H1 (cell line): ENCODE data around the gene MARCHF10. TPM values are rescaled to one million over a fixed set of nuclear protein-coding genes. Genes with fewer than 3 reads are reported as not detected.

Experiments
- CTCF ChIA-PET: fragments of 300-600 bp; sonication (Branson Sonifier 250); formaldehyde crosslinking; loops from one replicate; lab custom pipeline; 2021; ENCODE audit not compliant: partially characterized antibody; lab: Charles Lee
- POLR2A ChIA-PET: fragments of 300-600 bp; sonication (Branson Sonifier 250); formaldehyde crosslinking; loops from one replicate; lab custom pipeline; 2021; ENCODE audit warnings: inconsistent platforms; ENCODE audit not compliant: partially characterized antibody; lab: Charles Lee
- DNase-seq, 2 experiments: peaks; one replicate each; pipeline versions ENCODE4 v3.0.0 to v3.0.0-alpha.2; 2010 to 2022; ENCODE audit warnings: low spot score in 2 of 2, low read depth in 1 of 2, mixed read lengths in 1 of 2
- FAIRE-seq: peaks from 2 replicates; lab custom pipeline; 2011; peaks lifted over from hg19 to GRCh38; lab: Jason Lieb, UNC
- H2AFZ ChIP-seq: 2 replicates; pipeline ENCODE4 v1.8.1; 2012; ENCODE audit warnings: low read length, inconsistent platforms
- H2AK5ac ChIP-seq: 2 replicates; pipeline ENCODE4 v1.6.1; 2013; ENCODE audit warnings: low read depth, low read length
- H2BK120ac ChIP-seq: replicated peaks from 2 replicates; pipeline ENCODE3; 2013; ENCODE audit warnings: low read depth, low read length, inconsistent platforms
- H2BK12ac ChIP-seq: 2 replicates; pipeline ENCODE4 v1.6.1; 2013; ENCODE audit warnings: low read depth, low read length
- H2BK15ac ChIP-seq: 2 replicates; pipeline ENCODE4 v1.6.1; 2013; ENCODE audit warnings: low read length
- H2BK20ac ChIP-seq: 2 replicates; pipeline ENCODE4 v1.6.1; 2013; ENCODE audit warnings: low read length
- H2BK5ac ChIP-seq: 2 replicates; pipeline ENCODE4 v1.6.1; 2013; ENCODE audit warnings: low read depth, low read length
- H3K14ac ChIP-seq: 2 replicates; pipeline ENCODE4 v1.6.1; 2013; ENCODE audit warnings: inconsistent platforms; ENCODE audit not compliant: insufficient read length
- H3K18ac ChIP-seq: 2 replicates; pipeline ENCODE4 v1.6.1; 2013; ENCODE audit warnings: low read length; ENCODE audit errors: extremely low read depth
- H3K23ac ChIP-seq: 2 replicates; pipeline ENCODE4 v1.6.1; 2013; ENCODE audit warnings: inconsistent platforms; ENCODE audit not compliant: insufficient read length
- H3K23me2 ChIP-seq: 2 replicates; pipeline ENCODE4 v1.6.1; 2013; ENCODE audit warnings: low read depth, low read length
- H3K27ac ChIP-seq: 2 replicates; pipeline ENCODE4 v1.6.1; 2011; ENCODE audit warnings: low read depth, low read length, inconsistent platforms
- H3K27me3 ChIP-seq, 4 experiments: replicated peaks in 1 of 4; 1 replicate in 1 of 4; 2 replicates in 3 of 4; pipeline versions ENCODE4 v1.6.1 to v1.8.1; 2011 to 2013; ENCODE audit warnings: low read length in 3 of 4, mild to moderate bottlenecking in 3 of 4, inconsistent platforms in 2 of 4, mixed read lengths in 2 of 4, moderate library complexity in 1 of 4; ENCODE audit not compliant: control insufficient read depth in 3 of 4, insufficient read depth in 3 of 4; ENCODE audit errors: extremely low read depth in 1 of 4
- H3K36me3 ChIP-seq, 4 experiments: 2 replicates each; pipeline versions ENCODE4 v1.6.1 to v1.8.1; 2011 to 2013; ENCODE audit warnings: mild to moderate bottlenecking in 4 of 4, low read length in 3 of 4, moderate library complexity in 2 of 4, control low read depth in 1 of 4, inconsistent platforms in 1 of 4; ENCODE audit not compliant: insufficient read depth in 4 of 4, control insufficient read depth in 2 of 4
- H3K4ac ChIP-seq: replicated peaks from 2 replicates; pipeline ENCODE3; 2013; ENCODE audit warnings: low read length, low read depth, mixed read lengths, inconsistent platforms; ENCODE audit not compliant: insufficient read length
- H3K4me1 ChIP-seq, 4 experiments: replicated peaks in 1 of 4; 1 replicate in 1 of 4; 2 replicates in 3 of 4; pipeline versions ENCODE4 v1.6.1 to v1.8.1; 2011 to 2013; ENCODE audit warnings: low read length in 3 of 4, inconsistent platforms in 2 of 4, mixed read lengths in 1 of 4; ENCODE audit not compliant: insufficient read depth in 4 of 4, control insufficient read depth in 3 of 4
- H3K4me2 ChIP-seq, 2 experiments: 2 replicates each; pipeline versions ENCODE4 v1.6.1 to v1.8.1; 2011 to 2013; ENCODE audit warnings: low read depth in 2 of 2, low read length in 2 of 2, control low read depth in 1 of 2, inconsistent platforms in 1 of 2, mild to moderate bottlenecking in 1 of 2; ENCODE audit not compliant: insufficient read depth in 1 of 2
- H3K4me3 ChIP-seq, 4 experiments: fragments of 200-600, 300-600 bp in 1 of 4; sonication (generic), shearing (Covaris generic), sonication (Bioruptor Twin) in 1 of 4; 2 replicates each; pipeline versions ENCODE4 v1.5.1 to v1.8.1; 2011 to 2016; ENCODE audit warnings: low read length in 4 of 4, low read depth in 3 of 4, control low read depth in 2 of 4, inconsistent platforms in 2 of 4, mild to moderate bottlenecking in 2 of 4, mixed read lengths in 1 of 4, moderate library complexity in 1 of 4; ENCODE audit not compliant: insufficient read depth in 2 of 4; ENCODE audit errors: extremely low read depth in 1 of 4
- H3K56ac ChIP-seq: replicated peaks from 2 replicates; pipeline ENCODE3; 2013; ENCODE audit warnings: low read depth, mild to moderate bottlenecking, mixed read lengths, low read length, inconsistent platforms; ENCODE audit not compliant: insufficient read length
- H3K79me1 ChIP-seq: 2 replicates; pipeline ENCODE4 v1.6.1; 2013; ENCODE audit warnings: low read depth, low read length, control low read depth
- H3K79me2 ChIP-seq, 2 experiments: 2 replicates each; pipeline versions ENCODE4 v1.6.1 to v1.8.1; 2012 to 2013; ENCODE audit warnings: low read length in 2 of 2, mild to moderate bottlenecking in 2 of 2, inconsistent platforms in 1 of 2; ENCODE audit not compliant: insufficient read depth in 2 of 2, control insufficient read depth in 1 of 2
- H3K9ac ChIP-seq, 4 experiments: replicated peaks in 1 of 4; 1 replicate in 1 of 4; 2 replicates in 3 of 4; pipeline versions ENCODE4 v1.6.1 to v1.8.1; 2011 to 2013; ENCODE audit warnings: low read depth in 3 of 4, low read length in 3 of 4, control low read depth in 2 of 4, mild to moderate bottlenecking in 2 of 4, moderate library complexity in 2 of 4, inconsistent platforms in 1 of 4; ENCODE audit errors: extremely low read depth in 1 of 4
- H3K9me3 ChIP-seq, 2 experiments: 2 replicates each; pipeline versions ENCODE4 v1.6.1 to v1.8.1; 2012 to 2013; ENCODE audit warnings: mild to moderate bottlenecking in 2 of 2, moderate library complexity in 2 of 2, control low read depth in 1 of 2, inconsistent platforms in 1 of 2, low read depth in 1 of 2, low read length in 1 of 2, mixed read lengths in 1 of 2; ENCODE audit not compliant: insufficient read depth in 2 of 2
- H4K20me1 ChIP-seq, 2 experiments: replicated peaks in 1 of 2; 2 replicates each; pipeline versions ENCODE3 to v1.8.1; 2011 to 2013; ENCODE audit warnings: inconsistent platforms in 2 of 2, low read length in 2 of 2, mild to moderate bottlenecking in 1 of 2; ENCODE audit not compliant: insufficient read depth in 2 of 2, control insufficient read depth in 1 of 2
- H4K5ac ChIP-seq: 2 replicates; pipeline ENCODE4 v1.6.1; 2013; ENCODE audit warnings: low read length, low read depth, mixed read lengths, inconsistent platforms; ENCODE audit not compliant: insufficient read length
- H4K8ac ChIP-seq: 2 replicates; pipeline ENCODE4 v1.8.0; 2013; ENCODE audit warnings: mild to moderate bottlenecking, moderate library complexity, low read length, inconsistent platforms; ENCODE audit not compliant: insufficient read depth; ENCODE audit errors: extremely low read depth
- H4K91ac ChIP-seq: replicated peaks from 2 replicates; pipeline ENCODE3; 2013; ENCODE audit warnings: low read length, mixed read lengths, inconsistent platforms; ENCODE audit not compliant: insufficient read length
- BACH1 ChIP-seq: IDR thresholded peaks from 2 replicates; pipeline ENCODE4 v1.6.1; 2012; ENCODE audit warnings: low read length, improper control_type of control experiment
- CHD1 ChIP-seq: IDR thresholded peaks from 2 replicates; pipeline ENCODE4 v1.6.1; 2012; ENCODE audit warnings: low read depth, low read length, improper control_type of control experiment
- CHD2 ChIP-seq: IDR thresholded peaks from 2 replicates; pipeline ENCODE4 v1.6.1; 2012; ENCODE audit warnings: low read length, improper control_type of control experiment
- HDAC2 ChIP-seq, 2 experiments: fragments of 300-600 bp in 1 of 2; sonication (generic) in 1 of 2; IDR thresholded peaks; 2 replicates each; pipeline ENCODE4 v1.6.1; 2011 to 2012; ENCODE audit warnings: low read depth in 2 of 2, low read length in 2 of 2, mild to moderate bottlenecking in 2 of 2, moderate library complexity in 2 of 2, borderline replicate concordance in 1 of 2, inconsistent platforms in 1 of 2
- MAFK ChIP-seq: IDR thresholded peaks from 2 replicates; pipeline ENCODE4 v1.6.1; 2012; ENCODE audit warnings: low read depth, mild to moderate bottlenecking, improper control_type of control experiment, low read length
- SIX5 ChIP-seq: IDR thresholded peaks from 2 replicates; pipeline ENCODE4 v1.6.1; 2011; ENCODE audit warnings: mild to moderate bottlenecking, low read depth, low read length
- SRF ChIP-seq: IDR thresholded peaks from 2 replicates; pipeline ENCODE4 v1.6.1; 2011; ENCODE audit warnings: mild to moderate bottlenecking, low read depth, low read length, moderate library complexity
- TAF1 ChIP-seq: IDR thresholded peaks from 2 replicates; pipeline ENCODE4 v1.6.1; 2011; ENCODE audit warnings: mild to moderate bottlenecking, low read depth, low read length
- WGBS, 2 experiments: shearing (Covaris generic) in 1 of 2; methylation state at CpG; one replicate each; pipeline versions ENCODE4 v1.1.6 to v1.1.7; 2013 to 2015; ENCODE audit warnings: low lambda C conversion rate in 2 of 2, mixed read lengths in 2 of 2, inconsistent platforms in 1 of 2, low coverage in 1 of 2, missing lambda C conversion rate in 1 of 2; ENCODE audit not compliant: insufficient replicate concordance in 2 of 2, insufficient coverage in 1 of 2, insufficient read length in 1 of 2; ENCODE audit errors: extremely low coverage in 1 of 2, missing lambda C conversion rate in 1 of 2; 5-methylcytosine and 5-hydroxymethylcytosine counted together
- polyA plus RNA-seq, 7 experiments: library from polyadenylated mRNA; depleted of rRNA in 3 of 7; stranded (reverse) in 5 of 7; unstranded in 2 of 7; fragments of >200 nt in 5 of 7; fragments of 200-250 nt in 2 of 7; gene quantifications; 1 replicate in 5 of 7; 2 replicates in 1 of 7; 4 replicates in 1 of 7; pipeline versions ENCODE4 v1.2.1 to v1.2.3, GENCODE V29; 2011 to 2013; ENCODE audit warnings: missing spikeins in 2 of 7, mixed read lengths in 2 of 7
- total RNA-seq: library from RNA; stranded (reverse); fragmentation: NEBNext Ultra II Directional; extraction: Animal tissue kit (Norgen Biotek cat#: 25700); gene quantifications from 2 replicates; pipeline ENCODE4 v1.2.1, GENCODE V29; 2021
- TF ChIP-seq, protein P1 (sequence below): IDR thresholded peaks from 2 replicates; pipeline ENCODE4 v1.6.1; 2011; ENCODE audit warnings: low read length, improper control_type of control experiment

The MARCHF10 gene
- total and polyA plus RNA-seq, 2 of the 8 experiments (the other 6 are each of a cell fraction or from before 2014, with no cell fraction given): 0.48 to 0.73 TPM

DNA sequence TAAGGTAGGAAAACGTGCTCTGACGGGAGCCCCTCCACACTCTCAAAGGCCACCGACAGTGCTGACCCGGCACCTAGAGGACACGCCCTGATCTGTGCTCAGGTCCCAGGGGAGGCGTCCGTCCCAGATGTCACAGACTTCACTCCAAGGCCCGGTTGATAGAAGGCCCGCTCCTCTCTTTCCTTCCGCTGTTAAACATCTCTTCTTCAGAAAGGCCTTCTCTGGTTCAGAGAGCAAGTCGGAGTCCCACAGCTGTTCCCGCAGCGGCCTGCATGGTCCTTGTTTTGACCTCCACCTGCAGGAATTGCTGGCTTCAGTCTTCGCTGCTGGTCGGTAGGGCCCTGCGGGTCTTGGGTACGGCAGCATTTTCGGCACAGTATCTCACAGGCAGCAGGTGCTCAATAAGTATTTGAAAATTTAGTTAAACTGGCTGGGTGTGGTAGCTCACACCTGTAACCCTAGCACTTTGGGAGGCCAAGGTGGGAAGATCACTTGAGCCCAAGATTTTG is 92.2 kb downstream of the MARCHF10 start:
- H3K4me3 ChIP-seq: no peak overlapping the region
- no peak overlapping the region for H3K27ac ChIP-seq
- H3K14ac ChIP-seq: no peak overlapping the region
- H2BK20ac ChIP-seq: no peak overlapping the region
- no peaks in the 10 kb centered on the region for H4K20me1 ChIP-seq
- H3K18ac ChIP-seq: no peak overlapping the region
- H4K91ac ChIP-seq: no peak overlapping the region
- TF ChIP-seq SRF: no peak
- TF ChIP-seq SIX5: no peak
- TF ChIP-seq BACH1: no peak
- TF ChIP-seq, protein P1, sequence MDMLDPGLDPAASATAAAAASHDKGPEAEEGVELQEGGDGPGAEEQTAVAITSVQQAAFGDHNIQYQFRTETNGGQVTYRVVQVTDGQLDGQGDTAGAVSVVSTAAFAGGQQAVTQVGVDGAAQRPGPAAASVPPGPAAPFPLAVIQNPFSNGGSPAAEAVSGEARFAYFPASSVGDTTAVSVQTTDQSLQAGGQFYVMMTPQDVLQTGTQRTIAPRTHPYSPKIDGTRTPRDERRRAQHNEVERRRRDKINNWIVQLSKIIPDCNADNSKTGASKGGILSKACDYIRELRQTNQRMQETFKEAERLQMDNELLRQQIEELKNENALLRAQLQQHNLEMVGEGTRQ: no peak
- no peak for TF ChIP-seq CHD1
- no peak for TF ChIP-seq MAFK
- TF ChIP-seq TAF1: no peak
- TF ChIP-seq HDAC2 (IDR thresholded peaks at IDR 0.05; ENCODE audit: borderline replicate concordance in 1 of 2, low read depth in 2 of 2, low read length in 2 of 2): no peak
- TF ChIP-seq CHD2: no peak
- H3K9ac ChIP-seq: no peak overlapping the region
- no peak overlapping the region for H3K23ac ChIP-seq
- FAIRE-seq (no peak), DNase-seq (no peak)
- H3K4ac ChIP-seq: no peak overlapping the region
- CTCF ChIA-PET: interaction anchor here (0.7 to 1.1 kb wide), 3 partner anchors 62 to 1215 kb away, joined by 3 read pairs; no protein-coding TSS in a partner anchor
- H3K4me2 ChIP-seq: no peak overlapping the region
- WGBS, 2 experiments: 91% methylated on average over 18 of the region's 18 CpGs; no CpG with 5 or more reads in 1 of the 2 experiments
- POLR2A ChIA-PET: no interaction called here
- no peak overlapping the region for H2AFZ ChIP-seq
- H2BK12ac ChIP-seq: no peak overlapping the region
- no peaks in the 10 kb centered on the region for H3K79me1 ChIP-seq
- H4K8ac ChIP-seq: no peak overlapping the region
- no peak overlapping the region for H4K5ac ChIP-seq
- H3K9me3 ChIP-seq: no peaks in the 10 kb centered on the region
- H3K79me2 ChIP-seq: no peaks in the 10 kb centered on the region
- peaks cover 0 to 4% (median 1%) of the 10 kb centered on the region in 4 experiments; a peak in 5 of 7 replicates for H3K4me1 ChIP-seq
- H2BK5ac ChIP-seq: peak overlapping the region; percentile 55; the same call in 1 of the 2 replicates
- H3K23me2 ChIP-seq: 0 out of 2 replicates have a peak, but pooled peaks cover 4% of the 10 kb centered on the region
- 0 out of 7 replicates have a peak, but pooled peaks cover 0 to 1% (median 0%) of the 10 kb centered on the region in 4 experiments for H3K27me3 ChIP-seq
- no peaks in the 10 kb centered on the region for H3K36me3 ChIP-seq
- no peak overlapping the region for H2BK120ac ChIP-seq
- H2BK15ac ChIP-seq: no peak overlapping the region
- H3K56ac ChIP-seq: no peak overlapping the region
- H2AK5ac ChIP-seq: 0 out of 2 replicates have a peak overlapping the region, but pooled peaks have one; percentile 6
